ENCODE results near the gene PSMD2.

GRCh38 chr3:184341925-184342324 lies 42.9 kb downstream of the PSMD2 start:
- no peak for TF ChIP-seq POLR2A (IDR thresholded peaks at IDR 0.05; ENCODE audit: low read depth, low read length)
- TF ChIP-seq POLR2AphosphoS5 (IDR thresholded peaks at IDR 0.05; ENCODE audit: low read depth, low read length), result no peak
- TF ChIP-seq TAF1 (IDR thresholded peaks at IDR 0.05; ENCODE audit: low read depth, low read length), result no peak
- no peak for TF ChIP-seq SPI1 (IDR thresholded peaks at IDR 0.05; ENCODE audit: low read depth, low read length)
- no peak for TF ChIP-seq PAX5 (IDR thresholded peaks at IDR 0.05; ENCODE audit: insufficient read depth, low read length, severe bottlenecking)
- TF ChIP-seq POU2F2 (IDR thresholded peaks at IDR 0.05; ENCODE audit: low read depth, low read length), result no peak

Data from GM12891 (cell line).